Measurements from ENCODE around the gene ENO2. TPM values are rescaled to one million over a fixed set of nuclear protein-coding genes. Genes with fewer than 3 reads are reported as not detected.

The ENO2 gene
- total RNA-seq, 1 experiment from 2014 or later = 166 TPM

GRCh38 chr12:6914947-6915788, 788 bp downstream of the ENO2 start:
- H3K27me3 ChIP-seq (ENCODE audit: insufficient read depth, low read length) = no peaks in the 10 kb centered on the region
- peak overlapping the region; percentile 92 to 94 for H3K4me3 Mint-ChIP-seq
- no peaks in the 10 kb centered on the region for H3K9me3 Mint-ChIP-seq
- peaks cover 29 to 47% of the 10 kb centered on the region in 2 experiments for H3K4me1 Mint-ChIP-seq
- peaks cover 26 to 41% (median 41%) of the 10 kb centered on the region in 3 experiments for H3K36me3 Mint-ChIP-seq (ENCODE audit: insufficient read depth in 1 of 3, low read depth in 3 of 3)
- peaks cover 16% of the 10 kb centered on the region for H3K23me2 ChIP-seq (ENCODE audit: insufficient read length, low read depth, low read length, poor library complexity, severe bottlenecking)
- H2AK5ac ChIP-seq (ENCODE audit: insufficient read length, low read length) = no peak overlapping the region
- no peak overlapping the region for H3T11ph ChIP-seq (ENCODE audit: low read length)
- H2BK15ac ChIP-seq (ENCODE audit: low read depth, low read length) = no peak overlapping the region
- no peak overlapping the region for H3K27ac ChIP-seq (ENCODE audit: insufficient read length, low read depth, low read length)
- no peak overlapping the region for H2AFZ ChIP-seq (ENCODE audit: low read length)
- no peak overlapping the region for H3K14ac ChIP-seq (ENCODE audit: insufficient read depth, low read length)
- peaks cover 17% of the 10 kb centered on the region for H3K27me3 Mint-ChIP-seq (ENCODE audit: low read depth)
- TF ChIP-seq, protein P1, sequence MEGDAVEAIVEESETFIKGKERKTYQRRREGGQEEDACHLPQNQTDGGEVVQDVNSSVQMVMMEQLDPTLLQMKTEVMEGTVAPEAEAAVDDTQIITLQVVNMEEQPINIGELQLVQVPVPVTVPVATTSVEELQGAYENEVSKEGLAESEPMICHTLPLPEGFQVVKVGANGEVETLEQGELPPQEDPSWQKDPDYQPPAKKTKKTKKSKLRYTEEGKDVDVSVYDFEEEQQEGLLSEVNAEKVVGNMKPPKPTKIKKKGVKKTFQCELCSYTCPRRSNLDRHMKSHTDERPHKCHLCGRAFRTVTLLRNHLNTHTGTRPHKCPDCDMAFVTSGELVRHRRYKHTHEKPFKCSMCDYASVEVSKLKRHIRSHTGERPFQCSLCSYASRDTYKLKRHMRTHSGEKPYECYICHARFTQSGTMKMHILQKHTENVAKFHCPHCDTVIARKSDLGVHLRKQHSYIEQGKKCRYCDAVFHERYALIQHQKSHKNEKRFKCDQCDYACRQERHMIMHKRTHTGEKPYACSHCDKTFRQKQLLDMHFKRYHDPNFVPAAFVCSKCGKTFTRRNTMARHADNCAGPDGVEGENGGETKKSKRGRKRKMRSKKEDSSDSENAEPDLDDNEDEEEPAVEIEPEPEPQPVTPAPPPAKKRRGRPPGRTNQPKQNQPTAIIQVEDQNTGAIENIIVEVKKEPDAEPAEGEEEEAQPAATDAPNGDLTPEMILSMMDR (conservative IDR thresholded peaks at IDR 0.05) = no peak
- H4K5ac ChIP-seq (ENCODE audit: insufficient read length, low read depth, low read length) = no peak overlapping the region
- no CpG with 5 or more reads among the region's 29 CpGs for WGBS (ENCODE audit: extremely low coverage, insufficient read length, low lambda C conversion rate)
- H3K27ac Mint-ChIP-seq = peak overlapping the region; percentile 71 to 96 (median 94)
- H4K8ac ChIP-seq (replicated peaks; ENCODE audit: insufficient read length, low read depth, low read length) = no peak overlapping the region
- H2BK12ac ChIP-seq (ENCODE audit: insufficient read length, low read depth, low read length) = no peak overlapping the region
- no peaks in the 10 kb centered on the region; the same call in 1 of the 2 replicates for H3K4me1 ChIP-seq (ENCODE audit: insufficient read depth, low read length)
- H2BK20ac ChIP-seq (ENCODE audit: low read depth, low read length, poor library complexity, severe bottlenecking) = no peak overlapping the region
- no peak overlapping the region for H3K56ac ChIP-seq (ENCODE audit: insufficient read length, low read depth, low read length)
- H2BK5ac ChIP-seq (ENCODE audit: insufficient read length, low read length) = no peak overlapping the region
- H4K91ac ChIP-seq (ENCODE audit: insufficient read length, low read depth, low read length) = no peak overlapping the region
- H3K9me3 ChIP-seq (ENCODE audit: control insufficient read depth, low read depth, low read length) = no peaks in the 10 kb centered on the region
- H2BK120ac ChIP-seq (ENCODE audit: low read depth, low read length, poor library complexity, severe bottlenecking) = no peak overlapping the region
- H3K23ac ChIP-seq (ENCODE audit: insufficient read length, low read depth, low read length) = no peak overlapping the region
- H3K18ac ChIP-seq (ENCODE audit: insufficient read length, low read depth, low read length) = no peak overlapping the region
- no peaks in the 10 kb centered on the region for H4K20me1 ChIP-seq (ENCODE audit: control insufficient read depth, insufficient read depth, insufficient read length)
- no peak overlapping the region for H3K4ac ChIP-seq (ENCODE audit: low read depth, low read length)
- no peaks in the 10 kb centered on the region for H3K79me2 ChIP-seq (ENCODE audit: insufficient read depth, low read length)
- DNase-seq = peak; percentile 86
- peak overlapping the region; percentile 9 for H3K9ac ChIP-seq (ENCODE audit: extremely low read depth, insufficient read length, low read length)
- peak overlapping the region; percentile 70 for H3K4me2 ChIP-seq (ENCODE audit: insufficient read depth, insufficient read length, low read length)
- peaks cover 6% of the 10 kb centered on the region for H3K79me1 ChIP-seq (ENCODE audit: insufficient read depth, low read depth, low read length, poor library complexity, severe bottlenecking)

Data from H9 (cell line).